NT2/D1 (cell line): ENCODE results near the gene HS3ST2.

Source experiments
- DNase-seq: peaks from one replicate; pipeline ENCODE4 v3.0.0-alpha.2; 2011; ENCODE audit warnings: low read depth, low spot score
- H3K27me3 ChIP-seq: 2 replicates; pipeline ENCODE4 v1.6.0; 2011; ENCODE audit warnings: mild to moderate bottlenecking; ENCODE audit not compliant: insufficient read length, insufficient read depth
- H3K36me3 ChIP-seq: 2 replicates; pipeline ENCODE4 v1.6.1; 2011; ENCODE audit warnings: mild to moderate bottlenecking, low read length, mixed read lengths; ENCODE audit not compliant: insufficient read depth, insufficient read length
- H3K4me1 ChIP-seq: 2 replicates; pipeline ENCODE4 v1.5.1; 2011; ENCODE audit not compliant: insufficient read depth, insufficient read length
- H3K4me3 ChIP-seq: 2 replicates; pipeline ENCODE4 v1.5.1; 2011; ENCODE audit warnings: low read depth; ENCODE audit not compliant: insufficient read length
- H3K9ac ChIP-seq: 2 replicates; pipeline ENCODE4 v1.6.0; 2011; ENCODE audit warnings: low read depth; ENCODE audit not compliant: insufficient read length
- H3K9me3 ChIP-seq: 2 replicates; pipeline ENCODE4 v1.5.1; 2011; ENCODE audit warnings: mild to moderate bottlenecking, low read length; ENCODE audit not compliant: insufficient read depth
- SUZ12 ChIP-seq: IDR thresholded peaks from 2 replicates; pipeline ENCODE4 v1.6.1; 2011; ENCODE audit not compliant: insufficient read length, insufficient read depth; ENCODE audit errors: extremely low read depth
- YY1 ChIP-seq: IDR thresholded peaks from 2 replicates; pipeline ENCODE4 v1.6.1; 2011; ENCODE audit not compliant: insufficient read length, insufficient read depth
- ZNF274 ChIP-seq: IDR thresholded peaks from 2 replicates; pipeline ENCODE4 v1.6.1; 2011; ENCODE audit warnings: mild to moderate bottlenecking, low read depth, low read length

HS3ST2 gene

GRCh38 chr16:22782314-22782713 is 31.6 kb upstream of the HS3ST2 start:
- Histone ChIP-seq H3K9me3 (no peaks in the 10 kb centered on the region), H3K9ac (no peak overlapping the region), H3K36me3 (no peaks in the 10 kb centered on the region), H3K4me3 (no peak overlapping the region), H3K4me1 (no peaks in the 10 kb centered on the region), H3K27me3 (no peaks in the 10 kb centered on the region)
- no peak for TF ChIP-seq ZNF274
- no peak for TF ChIP-seq SUZ12
- TF ChIP-seq YY1, result no peak
- DNase-seq, result no peak

DNA sequence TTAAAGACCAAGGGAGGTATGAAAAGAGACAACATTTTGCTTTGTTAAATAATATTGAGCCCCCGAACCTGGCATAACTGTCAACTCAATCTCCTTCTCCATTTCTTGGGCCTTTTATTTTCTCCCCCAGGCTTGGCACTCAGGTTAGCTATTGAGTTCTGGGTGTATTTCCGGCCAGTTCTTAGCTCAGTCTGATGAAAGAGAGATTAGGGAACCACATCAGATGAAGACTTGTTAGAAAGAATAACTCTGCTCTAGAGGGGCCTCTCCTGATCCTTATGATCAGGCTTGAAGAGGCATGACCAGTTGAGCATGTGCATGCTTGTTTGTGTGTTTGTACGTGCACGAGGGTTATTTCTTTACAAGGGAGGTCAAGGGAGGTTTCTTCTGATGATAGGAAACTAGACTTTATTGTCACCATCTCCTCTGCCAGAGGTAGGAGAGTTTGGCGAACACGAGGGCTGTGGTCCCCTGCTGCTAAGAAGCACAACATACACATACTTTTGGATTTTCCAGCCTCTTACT is 29.2 kb upstream of the HS3ST2 start:
- H3K27me3 ChIP-seq, result no peaks in the 10 kb centered on the region
- no peaks in the 10 kb centered on the region for H3K9me3 ChIP-seq
- no peak for TF ChIP-seq YY1
- TF ChIP-seq ZNF274, result no peak
- TF ChIP-seq SUZ12, result no peak
- H3K36me3 ChIP-seq, result no peaks in the 10 kb centered on the region
- DNase-seq, result no peak
- H3K4me3 ChIP-seq, result no peak overlapping the region
- no peak overlapping the region for H3K9ac ChIP-seq
- H3K4me1 ChIP-seq, result no peaks in the 10 kb centered on the region

GRCh38 chr16:22785552-22785951 is 28.4 kb upstream of the HS3ST2 start:
- Histone ChIP-seq H3K9me3 (no peaks in the 10 kb centered on the region), H3K36me3 (no peaks in the 10 kb centered on the region), H3K4me3 (no peak overlapping the region), H3K27me3 (no peaks in the 10 kb centered on the region), H3K9ac (no peak overlapping the region), H3K4me1 (no peaks in the 10 kb centered on the region)
- DNase-seq, result no peak
- TF ChIP-seq ZNF274 (no peak), SUZ12 (no peak), YY1 (no peak)

DNA sequence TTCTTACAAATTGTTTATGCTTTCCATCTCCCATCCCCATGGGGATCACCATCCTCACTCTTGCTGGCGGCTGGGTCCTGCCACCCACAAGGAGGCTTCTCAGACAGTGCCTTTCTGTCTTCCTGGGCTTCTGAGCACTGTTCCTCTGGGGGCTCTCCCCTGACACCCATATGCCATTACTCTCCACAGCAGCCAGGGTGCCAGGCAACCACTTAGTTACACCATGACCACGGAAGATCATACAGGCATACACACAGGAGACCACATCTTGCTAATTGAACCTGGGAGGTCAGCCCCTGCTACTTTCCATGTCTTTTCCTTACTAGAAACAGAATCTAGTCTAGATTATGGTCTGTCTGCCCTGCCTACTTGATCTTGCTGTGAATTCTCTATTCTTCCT is 27.7 kb upstream of the HS3ST2 start:
- Histone ChIP-seq H3K27me3 (no peaks in the 10 kb centered on the region), H3K9ac (no peak overlapping the region), H3K4me1 (no peaks in the 10 kb centered on the region), H3K4me3 (no peak overlapping the region), H3K36me3 (no peaks in the 10 kb centered on the region), H3K9me3 (no peaks in the 10 kb centered on the region)
- DNase-seq, result no peak
- TF ChIP-seq YY1 (no peak), SUZ12 (no peak), ZNF274 (no peak)

DNA sequence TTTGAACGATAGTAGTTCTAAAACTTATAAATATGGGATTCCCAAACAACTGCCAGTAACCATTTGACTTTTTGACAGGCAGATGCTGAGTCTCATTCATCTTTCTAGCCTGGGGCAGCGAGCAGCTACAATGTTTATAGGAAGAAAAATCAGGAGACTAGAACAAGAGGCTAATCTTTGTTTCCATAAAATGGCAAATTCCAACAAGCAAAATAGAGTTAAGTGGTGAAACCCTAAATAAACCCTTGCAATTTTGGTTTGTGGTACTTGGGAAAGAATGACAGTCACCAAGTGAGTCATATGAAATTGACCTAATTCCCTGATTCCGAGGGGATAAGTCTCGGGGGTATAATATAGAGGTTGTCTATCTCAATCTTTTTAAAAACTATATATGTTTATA is 27.3 kb upstream of the HS3ST2 start:
- H3K27me3 ChIP-seq, result no peaks in the 10 kb centered on the region
- DNase-seq, result no peak
- H3K36me3 ChIP-seq, result no peaks in the 10 kb centered on the region
- H3K9ac ChIP-seq, result no peak overlapping the region
- no peaks in the 10 kb centered on the region for H3K9me3 ChIP-seq
- H3K4me1 ChIP-seq, result no peaks in the 10 kb centered on the region
- TF ChIP-seq ZNF274 (no peak), SUZ12 (no peak), YY1 (no peak)
- H3K4me3 ChIP-seq, result no peak overlapping the region

- Histone ChIP-seq H3K4me3 (no peak overlapping the region), H3K9ac (no peak overlapping the region), H3K36me3 (no peaks in the 10 kb centered on the region), H3K9me3 (no peaks in the 10 kb centered on the region), H3K4me1 (no peaks in the 10 kb centered on the region), H3K27me3 (no peaks in the 10 kb centered on the region)
- TF ChIP-seq SUZ12 (no peak), YY1 (no peak), ZNF274 (no peak)
- no peak for DNase-seq
Observed at GRCh38 chr16:22787466-22788192, 26.3 kb upstream of the HS3ST2 start.

GRCh38 chr16:22788193-22788530 is 25.8 kb upstream of the HS3ST2 start:
- Histone ChIP-seq H3K4me3 (no peak overlapping the region), H3K4me1 (no peaks in the 10 kb centered on the region), H3K9me3 (no peaks in the 10 kb centered on the region), H3K27me3 (no peaks in the 10 kb centered on the region), H3K36me3 (no peaks in the 10 kb centered on the region), H3K9ac (no peak overlapping the region)
- TF ChIP-seq YY1, result no peak
- TF ChIP-seq SUZ12, result no peak
- no peak for TF ChIP-seq ZNF274
- no peak for DNase-seq
